H7 (cell line): ENCODE data around the gene CACNA1B. TPM values are rescaled to one million over a fixed set of nuclear protein-coding genes. Genes with fewer than 3 reads are reported as not detected.
"Not testable (repeated sequence)": the region's sequence is repeated elsewhere in the genome, so short reads cannot be mapped to it uniquely, and the experiment has no call there.

Experiments
- DNase-seq: peaks from one replicate; pipeline ENCODE4 v3.0.0; 2012
- H3K27me3 ChIP-seq: 2 replicates; pipeline ENCODE4 v1.6.0; 2011; ENCODE audit warnings: mild to moderate bottlenecking, low read length; ENCODE audit not compliant: control insufficient read depth, insufficient read depth
- H3K36me3 ChIP-seq: replicated peaks from 2 replicates; pipeline ENCODE4 v1.5.1; 2011; ENCODE audit warnings: low read length; ENCODE audit not compliant: control insufficient read depth, insufficient read depth
- H3K4me3 ChIP-seq: 2 replicates; pipeline ENCODE4 v1.5.1; 2011; ENCODE audit warnings: low read depth, mild to moderate bottlenecking, control low read depth, low read length, moderate library complexity; ENCODE audit not compliant: insufficient read depth
- total RNA-seq: library from RNA; depleted of rRNA; stranded (reverse); fragments of >200 nt; shearing (Covaris generic); gene quantifications from 2 replicates; pipeline ENCODE4 v1.2.3, GENCODE V29; 2014

The CACNA1B gene
- total RNA-seq, 1 experiment from 2014 or later, result 1.4 TPM

- not testable (repeated sequence) for H3K4me3 ChIP-seq, H3K27me3 ChIP-seq, H3K36me3 ChIP-seq
- DNase-seq, result peak; percentile 44
Observed at GRCh38 chr9:137890768-137891587, 13.4 kb downstream of the CACNA1B start.

- DNase-seq, result peak; percentile 32
- no peaks in the 10 kb centered on the region for H3K27me3 ChIP-seq
- H3K36me3 ChIP-seq, result no peaks in the 10 kb centered on the region
- no peak overlapping the region for H3K4me3 ChIP-seq
Observed at GRCh38 chr9:137891588-137892423, 14.2 kb downstream of the CACNA1B start.

- no peaks in the 10 kb centered on the region for H3K27me3 ChIP-seq
- H3K4me3 ChIP-seq, result no peak overlapping the region
- DNase-seq, result peak; percentile 51
- H3K36me3 ChIP-seq, result no peaks in the 10 kb centered on the region
Observed at GRCh38 chr9:137892424-137893191, 15.0 kb downstream of the CACNA1B start.

- no peak overlapping the region for H3K4me3 ChIP-seq
- no peak for DNase-seq
- no peaks in the 10 kb centered on the region for H3K27me3 ChIP-seq
- H3K36me3 ChIP-seq, result no peaks in the 10 kb centered on the region
Observed at GRCh38 chr9:137893670-137894069, 16.1 kb downstream of the CACNA1B start.

- no peaks in the 10 kb centered on the region for H3K27me3 ChIP-seq
- no peaks in the 10 kb centered on the region for H3K36me3 ChIP-seq
- peak; percentile 37 for DNase-seq
- H3K4me3 ChIP-seq, result no peak overlapping the region
Observed at GRCh38 chr9:137899551-137900360, 22.2 kb downstream of the CACNA1B start.

- Histone ChIP-seq H3K4me3 (no peak overlapping the region), H3K27me3 (no peaks in the 10 kb centered on the region), H3K36me3 (no peaks in the 10 kb centered on the region)
- DNase-seq, result no peak
Observed at GRCh38 chr9:137900584-137901310, 23.2 kb downstream of the CACNA1B start.

- Histone ChIP-seq H3K36me3 (no peaks in the 10 kb centered on the region), H3K4me3 (no peak overlapping the region), H3K27me3 (no peaks in the 10 kb centered on the region)
- no peak for DNase-seq
Observed at GRCh38 chr9:137902646-137903045, 25.1 kb downstream of the CACNA1B start.

- no peak for DNase-seq
- no peak overlapping the region for H3K4me3 ChIP-seq
- H3K36me3 ChIP-seq, result no peaks in the 10 kb centered on the region
- H3K27me3 ChIP-seq, result no peaks in the 10 kb centered on the region
Observed at GRCh38 chr9:137905740-137906139, 28.2 kb downstream of the CACNA1B start.

- Histone ChIP-seq H3K4me3 (no peak overlapping the region), H3K27me3 (no peaks in the 10 kb centered on the region), H3K36me3 (no peaks in the 10 kb centered on the region)
- DNase-seq, result no peak
Observed at GRCh38 chr9:137907776-137908175, 30.2 kb downstream of the CACNA1B start.

- no peak for DNase-seq
- Histone ChIP-seq H3K27me3 (no peaks in the 10 kb centered on the region), H3K36me3 (0 out of 2 replicates have a peak, but pooled peaks cover 1% of the 10 kb centered on the region), H3K4me3 (no peak overlapping the region)
Observed at GRCh38 chr9:137912671-137913070, 35.1 kb downstream of the CACNA1B start.

GRCh38 chr9:137913132-137913531 lies 35.5 kb downstream of the CACNA1B start:
- Histone ChIP-seq H3K36me3 (0 out of 2 replicates have a peak, but pooled peaks cover 1% of the 10 kb centered on the region), H3K4me3 (no peak overlapping the region), H3K27me3 (no peaks in the 10 kb centered on the region)
- no peak for DNase-seq

GRCh38 chr9:137913771-137914767 lies 36.5 kb downstream of the CACNA1B start:
- Histone ChIP-seq H3K27me3 (no peaks in the 10 kb centered on the region), H3K36me3 (0 out of 2 replicates have a peak, but pooled peaks cover 1% of the 10 kb centered on the region), H3K4me3 (no peak overlapping the region)
- no peak for DNase-seq
